Kidney epithelial cell (primary cell): Measurements from ENCODE around the gene RNF34. TPM values are rescaled to one million over a fixed set of nuclear protein-coding genes. Genes with fewer than 3 reads are reported as not detected.
A peak's percentile ranks its signal among the peaks of the same experiment; 100 is the strongest.

ENCODE experiments used
- DNase-seq: peaks from one replicate; pipeline ENCODE4 v3.0.0-alpha.2; 2010; ENCODE audit warnings: low read depth
- H3K27me3 ChIP-seq: 2 replicates; pipeline ENCODE4 v1.6.0; 2011; ENCODE audit warnings: low read length; ENCODE audit not compliant: control insufficient read depth, insufficient read depth
- H3K36me3 ChIP-seq: 2 replicates; pipeline ENCODE4 v1.5.1; 2011; ENCODE audit warnings: low read length; ENCODE audit not compliant: control insufficient read depth, insufficient read depth
- H3K4me3 ChIP-seq: 2 replicates; pipeline ENCODE4 v1.5.1; 2011; ENCODE audit warnings: low read depth, mild to moderate bottlenecking, control low read depth, low read length
- total RNA-seq: library from RNA; depleted of rRNA; stranded (reverse); fragments of >200 nt; gene quantifications from 2 replicates; pipeline ENCODE4 v1.2.3, GENCODE V29; 2015
- TF ChIP-seq, protein P1 (sequence below): IDR thresholded peaks from 2 replicates; pipeline ENCODE4 v1.5.1; 2011; ENCODE audit warnings: mild to moderate bottlenecking, moderate library complexity, low read length, control low read depth, inconsistent platforms; ENCODE audit not compliant: insufficient read depth, poor library complexity, severe bottlenecking

Gene RNF34
- total RNA-seq, 1 donor from 2014 or later = 45.3 TPM

DNA sequence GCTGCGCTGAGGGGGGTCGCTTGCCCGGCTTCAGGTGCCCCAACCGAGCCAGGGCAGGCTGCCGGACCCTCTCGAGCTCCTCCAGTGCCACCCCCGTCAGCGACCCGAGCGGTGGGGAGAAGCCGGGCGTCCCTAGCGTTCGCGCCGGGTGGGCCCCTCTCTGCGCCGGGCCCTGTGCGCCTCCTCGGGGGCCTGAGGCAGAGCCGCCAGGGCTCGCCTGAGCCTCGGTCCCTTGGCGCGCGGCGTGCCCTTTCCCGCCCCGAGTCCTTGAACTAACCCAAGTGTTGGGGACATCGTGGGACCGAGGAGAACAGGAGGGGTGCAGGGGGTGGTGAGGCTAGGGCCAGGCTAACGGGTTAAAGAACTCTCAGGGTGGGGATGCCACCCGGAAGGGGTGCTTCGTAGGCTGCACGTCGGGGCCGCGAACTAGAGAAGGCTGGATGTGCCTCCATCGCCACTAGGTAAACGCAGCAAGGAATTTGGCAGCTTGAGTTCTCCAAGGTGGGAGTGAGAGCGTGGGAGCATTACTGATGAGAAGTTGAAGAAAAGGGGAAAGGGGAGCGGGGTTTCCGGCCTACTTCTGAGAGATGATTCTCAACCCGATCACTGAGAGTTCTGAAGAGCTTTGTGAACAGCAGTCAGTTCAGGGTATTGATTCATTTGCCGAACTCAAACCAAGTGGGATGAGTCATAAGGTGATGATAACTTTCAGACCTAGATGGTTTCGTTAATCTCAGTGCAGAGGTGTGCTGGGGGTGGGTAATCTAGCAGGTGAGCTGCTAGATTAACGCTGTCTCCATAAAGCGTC is 618 bp downstream of the RNF34 start:
- DNase-seq = no peak
- TF ChIP-seq, protein P1, sequence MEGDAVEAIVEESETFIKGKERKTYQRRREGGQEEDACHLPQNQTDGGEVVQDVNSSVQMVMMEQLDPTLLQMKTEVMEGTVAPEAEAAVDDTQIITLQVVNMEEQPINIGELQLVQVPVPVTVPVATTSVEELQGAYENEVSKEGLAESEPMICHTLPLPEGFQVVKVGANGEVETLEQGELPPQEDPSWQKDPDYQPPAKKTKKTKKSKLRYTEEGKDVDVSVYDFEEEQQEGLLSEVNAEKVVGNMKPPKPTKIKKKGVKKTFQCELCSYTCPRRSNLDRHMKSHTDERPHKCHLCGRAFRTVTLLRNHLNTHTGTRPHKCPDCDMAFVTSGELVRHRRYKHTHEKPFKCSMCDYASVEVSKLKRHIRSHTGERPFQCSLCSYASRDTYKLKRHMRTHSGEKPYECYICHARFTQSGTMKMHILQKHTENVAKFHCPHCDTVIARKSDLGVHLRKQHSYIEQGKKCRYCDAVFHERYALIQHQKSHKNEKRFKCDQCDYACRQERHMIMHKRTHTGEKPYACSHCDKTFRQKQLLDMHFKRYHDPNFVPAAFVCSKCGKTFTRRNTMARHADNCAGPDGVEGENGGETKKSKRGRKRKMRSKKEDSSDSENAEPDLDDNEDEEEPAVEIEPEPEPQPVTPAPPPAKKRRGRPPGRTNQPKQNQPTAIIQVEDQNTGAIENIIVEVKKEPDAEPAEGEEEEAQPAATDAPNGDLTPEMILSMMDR = no peak
- no peaks in the 10 kb centered on the region for H3K27me3 ChIP-seq
- H3K4me3 ChIP-seq = peak overlapping the region; percentile 79
- no peaks in the 10 kb centered on the region for H3K36me3 ChIP-seq

DNA sequence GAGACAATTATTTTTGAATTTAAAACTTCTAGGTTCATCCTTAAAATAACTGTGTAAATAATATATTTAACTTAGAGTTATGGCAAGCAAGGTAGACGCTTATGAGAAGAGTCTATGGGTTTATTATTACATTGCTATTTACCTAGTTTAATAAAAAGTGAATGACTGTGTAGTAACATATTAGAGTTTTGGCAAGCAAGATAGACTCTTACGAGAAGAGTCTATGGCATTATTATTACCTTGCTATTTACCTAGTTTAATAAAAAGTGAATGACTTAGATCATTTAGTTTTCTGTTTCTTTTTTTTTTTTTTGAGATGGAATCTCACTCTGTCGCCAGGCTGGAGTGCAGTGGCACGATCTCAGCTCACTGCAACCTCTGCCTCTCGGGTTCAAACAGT is 3.8 kb downstream of the RNF34 start:
- Histone ChIP-seq H3K36me3 (no peaks in the 10 kb centered on the region), H3K4me3 (no peak overlapping the region), H3K27me3 (no peaks in the 10 kb centered on the region)
- TF ChIP-seq, protein P1 = no peak
- no peak for DNase-seq

GRCh38 chr12:121404734-121405133 is 4.8 kb downstream of the RNF34 start:
- no peak for DNase-seq
- Histone ChIP-seq H3K4me3 (no peak overlapping the region), H3K36me3 (no peaks in the 10 kb centered on the region), H3K27me3 (no peaks in the 10 kb centered on the region)
- TF ChIP-seq, protein P1 = no peak

DNA sequence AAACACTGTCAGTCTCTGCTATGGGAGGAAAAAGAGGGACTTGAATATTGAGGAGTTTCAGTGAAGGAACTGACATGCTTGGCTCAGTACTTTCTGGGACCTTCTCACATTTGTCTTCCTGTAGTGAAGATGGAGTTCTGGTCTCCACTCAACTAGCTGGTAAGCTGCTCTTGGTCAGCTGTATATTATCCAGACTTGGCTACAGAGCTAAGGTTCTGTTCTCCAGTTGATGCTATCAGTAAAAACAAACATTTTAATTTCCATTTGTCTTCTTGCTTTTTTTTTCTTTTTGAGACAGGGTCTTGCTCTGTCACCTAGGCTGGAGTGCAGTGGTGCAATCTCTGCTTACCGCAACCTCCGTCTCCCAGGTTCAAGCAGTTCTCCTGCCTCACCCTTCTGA is 5.3 kb downstream of the RNF34 start:
- TF ChIP-seq, protein P1 = no peak
- no peaks in the 10 kb centered on the region for H3K27me3 ChIP-seq
- no peaks in the 10 kb centered on the region for H3K36me3 ChIP-seq
- DNase-seq = no peak
- no peak overlapping the region for H3K4me3 ChIP-seq

DNA sequence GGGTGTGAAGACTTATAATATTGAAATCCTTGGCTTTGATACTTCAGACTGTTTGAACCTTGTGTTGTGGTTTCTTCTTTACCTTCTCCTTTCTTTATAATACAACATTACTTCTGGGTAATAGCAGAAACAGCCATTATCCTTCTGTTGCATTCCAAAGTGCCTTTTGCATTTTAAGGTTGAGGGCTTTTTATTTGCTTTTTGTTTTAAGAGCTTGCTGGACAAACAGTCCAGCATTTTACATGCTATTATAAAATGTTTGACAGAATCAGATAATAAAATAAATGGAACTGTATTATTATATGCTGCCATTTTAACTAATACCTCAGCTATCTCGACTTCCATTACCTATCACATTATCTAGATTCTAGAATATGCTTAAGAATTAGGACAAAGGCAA is 14.0 kb downstream of the RNF34 start:
- DNase-seq = no peak
- Histone ChIP-seq H3K4me3 (no peak overlapping the region), H3K27me3 (no peaks in the 10 kb centered on the region), H3K36me3 (no peaks in the 10 kb centered on the region)
- TF ChIP-seq, protein P1 = no peak

DNA sequence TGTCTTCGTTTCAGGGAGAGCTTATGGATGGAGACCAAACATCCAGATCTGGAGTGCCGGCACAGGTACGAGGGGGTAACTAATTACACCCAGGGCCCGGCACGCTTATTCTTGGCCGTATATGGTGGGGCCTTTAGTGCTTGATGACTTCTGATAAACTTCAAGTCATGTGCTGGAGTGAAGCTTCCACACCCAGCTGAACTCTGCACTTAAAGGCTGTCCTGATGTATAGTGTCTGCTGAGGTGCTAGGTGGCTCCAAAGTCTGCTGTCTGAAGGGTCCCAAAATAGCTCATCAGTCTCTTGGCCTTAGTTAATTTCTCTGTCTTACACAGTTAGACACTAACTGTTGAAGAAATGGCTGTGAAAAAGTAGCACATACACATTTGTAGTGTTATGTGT is 17.9 kb downstream of the RNF34 start:
- TF ChIP-seq, protein P1 = no peak
- no peaks in the 10 kb centered on the region for H3K36me3 ChIP-seq
- no peak for DNase-seq

More for the DNA sequence above, 17.9 kb downstream of the RNF34 start:
- H3K27me3 ChIP-seq = no peaks in the 10 kb centered on the region
- no peak overlapping the region for H3K4me3 ChIP-seq
